Measurements from ENCODE around the gene ANP32A. TPM values are rescaled to one million over a fixed set of nuclear protein-coding genes. Genes with fewer than 3 reads are reported as not detected.

Gene ANP32A
- total and polyA plus RNA-seq, 3 donors from 2014 or later, result 32.9 to 49.5 (median 41.3) TPM

DNA sequence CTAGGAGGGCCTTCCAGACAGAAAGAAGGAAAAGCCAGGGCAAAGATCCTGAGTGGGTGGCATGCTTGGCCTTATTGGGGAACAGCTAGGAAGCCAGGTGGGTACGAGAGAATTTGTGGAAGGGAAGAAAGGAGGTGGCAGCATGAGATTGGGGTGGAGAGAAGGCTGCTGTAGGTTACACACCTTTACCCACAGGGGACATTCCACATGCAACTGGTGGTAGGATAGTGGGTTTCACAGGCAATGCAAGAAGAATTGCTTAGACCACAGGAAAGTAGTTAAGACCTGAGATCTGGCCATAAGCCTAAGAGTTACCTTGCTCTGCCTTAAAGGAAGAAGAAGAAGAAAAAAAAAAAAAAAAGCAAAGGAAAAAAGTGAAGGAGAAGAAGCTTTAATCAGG is 19.8 kb downstream of the ANP32A start:
- H3K4me1 ChIP-seq, result peaks cover under 1% of the 10 kb centered on the region
- H3K36me3 ChIP-seq (ENCODE audit: low read depth, missing control alignments), result no peaks in the 10 kb centered on the region
- intact Hi-C loops (cut with DNase I; ENCODE audit: low total_unique reads), result no loop called here
- H3K27ac ChIP-seq, result no peak overlapping the region
- no peaks in the 10 kb centered on the region for H3K27me3 ChIP-seq
- H3K4me3 ChIP-seq, result no peak overlapping the region
- WGBS, 2 donors, result 79 to 83% methylated on average over 1 of the region's 1 CpG
- DNase-seq, result no peak
- H3K9me3 ChIP-seq, result no peaks in the 10 kb centered on the region
- no peak for TF ChIP-seq POLR2A (IDR thresholded peaks at IDR 0.05)
- TF ChIP-seq, protein P1, sequence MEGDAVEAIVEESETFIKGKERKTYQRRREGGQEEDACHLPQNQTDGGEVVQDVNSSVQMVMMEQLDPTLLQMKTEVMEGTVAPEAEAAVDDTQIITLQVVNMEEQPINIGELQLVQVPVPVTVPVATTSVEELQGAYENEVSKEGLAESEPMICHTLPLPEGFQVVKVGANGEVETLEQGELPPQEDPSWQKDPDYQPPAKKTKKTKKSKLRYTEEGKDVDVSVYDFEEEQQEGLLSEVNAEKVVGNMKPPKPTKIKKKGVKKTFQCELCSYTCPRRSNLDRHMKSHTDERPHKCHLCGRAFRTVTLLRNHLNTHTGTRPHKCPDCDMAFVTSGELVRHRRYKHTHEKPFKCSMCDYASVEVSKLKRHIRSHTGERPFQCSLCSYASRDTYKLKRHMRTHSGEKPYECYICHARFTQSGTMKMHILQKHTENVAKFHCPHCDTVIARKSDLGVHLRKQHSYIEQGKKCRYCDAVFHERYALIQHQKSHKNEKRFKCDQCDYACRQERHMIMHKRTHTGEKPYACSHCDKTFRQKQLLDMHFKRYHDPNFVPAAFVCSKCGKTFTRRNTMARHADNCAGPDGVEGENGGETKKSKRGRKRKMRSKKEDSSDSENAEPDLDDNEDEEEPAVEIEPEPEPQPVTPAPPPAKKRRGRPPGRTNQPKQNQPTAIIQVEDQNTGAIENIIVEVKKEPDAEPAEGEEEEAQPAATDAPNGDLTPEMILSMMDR (IDR thresholded peaks at IDR 0.05), result no peak

DNA sequence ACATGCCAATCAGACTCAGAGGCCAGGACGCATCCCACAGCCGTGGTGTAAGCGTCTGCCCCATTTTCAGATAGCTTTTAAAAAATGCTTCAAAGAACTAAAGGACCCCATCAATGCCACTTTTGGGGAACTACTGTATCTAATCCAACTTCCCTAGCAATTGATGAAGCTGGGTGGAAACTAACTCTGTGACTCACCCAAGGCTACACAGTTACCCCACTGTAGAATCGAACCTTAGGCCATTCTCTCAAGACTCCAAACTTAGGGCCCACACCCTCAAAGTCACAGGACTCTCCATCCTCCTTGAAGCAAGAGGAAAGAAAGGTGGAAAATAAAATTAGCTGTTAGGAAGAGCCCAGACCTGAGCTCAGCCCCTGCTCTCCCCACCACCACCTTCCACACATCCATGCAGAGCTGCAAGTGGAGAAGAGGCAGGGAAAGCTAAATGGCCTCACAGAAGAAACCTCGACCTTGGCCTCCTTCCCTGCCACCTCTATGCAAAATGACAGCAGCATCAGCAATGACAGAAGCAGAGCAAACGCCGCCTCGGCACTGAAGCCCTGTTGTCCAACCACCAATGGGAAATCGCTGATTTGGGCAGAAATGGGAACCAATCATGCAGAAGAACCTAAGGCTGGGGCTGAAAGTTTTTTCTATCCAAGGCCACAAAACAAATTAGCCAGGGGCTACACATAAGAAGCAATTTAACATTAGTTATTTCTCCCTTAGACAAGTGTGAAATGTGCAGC is 22.2 kb downstream of the ANP32A start:
- Histone ChIP-seq H3K36me3 (ENCODE audit: low read depth, missing control alignments) (no peaks in the 10 kb centered on the region), H3K27me3 (no peaks in the 10 kb centered on the region), H3K4me1 (peaks cover 18% of the 10 kb centered on the region), H3K4me3 (no peak overlapping the region), H3K27ac (no peak overlapping the region), H3K9me3 (no peaks in the 10 kb centered on the region)
- intact Hi-C loops (cut with DNase I; ENCODE audit: low total_unique reads), result no loop called here
- no peak for DNase-seq
- TF ChIP-seq POLR2A (IDR thresholded peaks at IDR 0.05), result no peak
- TF ChIP-seq, protein P1 (IDR thresholded peaks at IDR 0.05), result no peak
- 65 to 79% methylated on average over 9 of the region's 9 CpGs for WGBS, 2 donors

DNA sequence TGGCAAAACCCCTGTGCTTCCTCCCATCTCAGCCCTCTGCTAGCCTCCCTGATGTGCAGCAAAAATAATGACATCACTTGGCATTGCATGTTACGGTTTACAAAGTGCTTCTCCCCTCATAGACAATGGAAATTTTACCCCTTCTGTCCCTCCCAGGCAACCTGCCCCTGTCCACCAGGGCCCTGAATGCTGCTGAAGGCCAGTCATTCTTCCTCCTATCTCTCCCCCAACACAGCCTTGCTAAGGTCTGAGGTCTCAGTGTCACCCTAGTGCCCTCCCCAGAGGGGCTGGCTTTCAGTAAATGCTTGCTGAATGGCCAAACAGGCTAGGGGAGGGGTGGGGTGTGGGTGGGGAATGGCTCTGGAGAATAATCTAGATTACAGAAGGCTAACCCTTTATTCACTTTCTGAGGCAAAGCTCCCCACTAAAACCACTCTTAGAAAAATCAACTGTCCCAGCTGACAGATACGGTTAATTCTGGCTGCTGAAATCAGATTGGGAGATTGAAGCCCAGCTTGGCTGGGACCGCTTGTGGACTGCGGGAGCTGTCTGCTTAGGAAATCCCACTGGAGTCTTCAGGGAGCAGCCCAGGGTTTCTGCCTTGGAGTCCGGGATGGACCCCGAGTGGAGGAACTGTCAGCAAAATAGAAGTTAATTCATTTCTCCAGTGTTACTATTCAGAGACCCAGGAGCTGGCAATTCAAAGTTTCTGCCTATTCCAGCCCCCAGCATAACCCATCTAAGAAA is 22.9 kb downstream of the ANP32A start:
- Histone ChIP-seq H3K4me3 (no peak overlapping the region), H3K9me3 (no peaks in the 10 kb centered on the region), H3K36me3 (ENCODE audit: low read depth, missing control alignments) (no peaks in the 10 kb centered on the region), H3K4me1 (peaks cover 19% of the 10 kb centered on the region), H3K27ac (no peak overlapping the region), H3K27me3 (no peaks in the 10 kb centered on the region)
- no peak for TF ChIP-seq POLR2A (IDR thresholded peaks at IDR 0.05)
- TF ChIP-seq, protein P1 (IDR thresholded peaks at IDR 0.05), result no peak
- 57 to 58% methylated on average over 2 to 6 of the region's 6 CpGs for WGBS, 2 donors
- no peak for DNase-seq
- intact Hi-C loops (cut with DNase I; ENCODE audit: low total_unique reads), result no loop called here

DNA sequence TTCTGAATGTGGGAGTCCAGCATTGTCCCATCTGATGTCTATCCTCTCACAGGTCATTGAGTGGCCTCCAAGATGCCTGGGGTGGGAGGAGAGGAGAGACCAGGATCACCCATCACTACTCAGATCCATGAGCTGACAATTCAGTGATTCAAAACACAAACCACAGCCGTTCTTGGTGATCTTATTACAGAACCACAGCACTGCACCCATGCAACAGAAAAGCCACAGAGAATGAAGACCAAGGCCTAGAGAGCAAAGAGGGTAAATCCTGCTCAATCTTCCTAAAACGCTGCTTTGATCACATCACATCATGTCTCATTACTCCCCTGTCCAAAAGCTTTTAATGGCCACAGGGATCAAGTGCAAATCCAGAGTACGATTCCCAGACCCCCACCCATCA is 23.5 kb downstream of the ANP32A start:
- no peak overlapping the region for H3K27ac ChIP-seq
- peaks cover 19% of the 10 kb centered on the region for H3K4me1 ChIP-seq
- intact Hi-C loops (cut with DNase I; ENCODE audit: low total_unique reads), result no loop called here
- DNase-seq, result no peak
- H3K36me3 ChIP-seq (ENCODE audit: low read depth, missing control alignments), result no peaks in the 10 kb centered on the region
- no peaks in the 10 kb centered on the region for H3K9me3 ChIP-seq
- no peaks in the 10 kb centered on the region for H3K27me3 ChIP-seq
- no peak overlapping the region for H3K4me3 ChIP-seq
- WGBS, 2 donors, result 73 to 77% methylated on average over 3 of the region's 3 CpGs
- no peak for TF ChIP-seq POLR2A (IDR thresholded peaks at IDR 0.05)
- TF ChIP-seq, protein P1 (IDR thresholded peaks at IDR 0.05), result no peak

Data from testis (tissue), 3 donors.